Midbrain (tissue), 1 donor: ENCODE results near the gene B4GALT2.

Source experiments
- DNase-seq: peaks from one replicate; lab custom pipeline; 2025; lab: John Stamatoyannopoulos, UW

Gene B4GALT2

GRCh38 chr1:44029911-44030604 is 51.0 kb downstream of the B4GALT2 start:
- DNase-seq: peak; percentile 90

- DNase-seq: peak; percentile 69
Observed at GRCh38 chr1:44030605-44031251, 51.7 kb downstream of the B4GALT2 start.

GRCh38 chr1:44031252-44032169 is 52.5 kb downstream of the B4GALT2 start, which contains the start of gene SLC6A9:
SLC6A9 (minus strand) TSS chr1:44031462; CDS start chr1:44024277, 7,185 bp downstream.
- peak; percentile 51 for DNase-seq

- DNase-seq: no peak
Observed at GRCh38 chr1:44032170-44032790, 53.3 kb downstream of the B4GALT2 start.

GRCh38 chr1:44033041-44033575 is 54.1 kb downstream of the B4GALT2 start:
- no peak for DNase-seq

- DNase-seq: no peak
Observed at GRCh38 chr1:44033756-44034155, 54.7 kb downstream of the B4GALT2 start.

GRCh38 chr1:44034423-44034822 is 55.4 kb downstream of the B4GALT2 start:
- DNase-seq: no peak

- DNase-seq: no peak
Observed at GRCh38 chr1:44034976-44035716, 56.1 kb downstream of the B4GALT2 start.

GRCh38 chr1:44035726-44036408 is 56.9 kb downstream of the B4GALT2 start:
- no peak for DNase-seq

- peak; percentile 80 for DNase-seq
Observed at GRCh38 chr1:44036409-44037139, 57.6 kb downstream of the B4GALT2 start.

GRCh38 chr1:44037154-44037553 is 58.1 kb downstream of the B4GALT2 start:
- DNase-seq: no peak

GRCh38 chr1:44038876-44039657 is 60.1 kb downstream of the B4GALT2 start:
- no peak for DNase-seq

- DNase-seq: no peak
Observed at GRCh38 chr1:44040418-44040817, 61.4 kb downstream of the B4GALT2 start.
